Thoracic aorta (tissue), 2 donors: ENCODE data around the gene LHX1. TPM values are rescaled to one million over a fixed set of nuclear protein-coding genes. Genes with fewer than 3 reads are reported as not detected.

Experiments
- ATAC-seq: fragments of 150-250 bp; one replicate; pipeline ENCODE4 v1.8.0; 2017; ENCODE audit warnings: low read depth; ENCODE audit not compliant: insufficient number of reproducible peaks, low FRiP score
- DNase-seq: peaks from one replicate; pipeline ENCODE4 v3.0.0-alpha.2; 2020; ENCODE audit warnings: low spot score
- H3K27ac ChIP-seq, 2 donors: fragments of 200-600 bp; sonication (generic); 1 replicate in 1 of 2; 2 replicates in 1 of 2; pipeline ENCODE4 v1.5.1; 2016; ENCODE audit warnings: mild to moderate bottlenecking in 2 of 2, moderate library complexity in 2 of 2
- H3K27me3 ChIP-seq: fragments of 200-600 bp; sonication (generic); replicated peaks from 2 replicates; pipeline ENCODE4 v1.6.0; 2016; ENCODE audit warnings: mild to moderate bottlenecking; ENCODE audit not compliant: insufficient read depth
- H3K36me3 ChIP-seq: fragments of 200-600 bp; sonication (generic); one replicate; pipeline ENCODE4 v1.5.1; 2016
- H3K4me1 ChIP-seq, 2 donors: fragments of 200-600 bp; sonication (generic); 1 replicate in 1 of 2; 2 replicates in 1 of 2; pipeline versions ENCODE4 v1.5.1 to v1.6.0; 2016; ENCODE audit warnings: low read depth in 2 of 2, mild to moderate bottlenecking in 1 of 2; ENCODE audit not compliant: control insufficient read depth in 1 of 2
- H3K4me3 ChIP-seq: fragments of 200-600 bp; sonication (generic); 2 replicates; pipeline ENCODE4 v1.5.1; 2016; ENCODE audit warnings: mild to moderate bottlenecking
- H3K9me3 ChIP-seq: fragments of 200-600 bp; sonication (generic); 2 replicates; pipeline ENCODE4 v1.5.1; 2016
- total RNA-seq, 2 donors: library from RNA; depleted of rRNA; stranded (reverse); fragments of >200 nt; gene quantifications; one replicate each; pipeline versions ENCODE4 v1.1.0 to v1.2.3, GENCODE V29; 2016
- TF ChIP-seq, protein P1 (sequence below): fragments of 200-600 bp; sonication (generic); IDR thresholded peaks from one replicate; pipeline ENCODE4 v1.5.1; 2019; ENCODE audit warnings: antibody characterized with exemption

The LHX1 gene
- total RNA-seq, 2 donors from 2014 or later: not detected

DNA sequence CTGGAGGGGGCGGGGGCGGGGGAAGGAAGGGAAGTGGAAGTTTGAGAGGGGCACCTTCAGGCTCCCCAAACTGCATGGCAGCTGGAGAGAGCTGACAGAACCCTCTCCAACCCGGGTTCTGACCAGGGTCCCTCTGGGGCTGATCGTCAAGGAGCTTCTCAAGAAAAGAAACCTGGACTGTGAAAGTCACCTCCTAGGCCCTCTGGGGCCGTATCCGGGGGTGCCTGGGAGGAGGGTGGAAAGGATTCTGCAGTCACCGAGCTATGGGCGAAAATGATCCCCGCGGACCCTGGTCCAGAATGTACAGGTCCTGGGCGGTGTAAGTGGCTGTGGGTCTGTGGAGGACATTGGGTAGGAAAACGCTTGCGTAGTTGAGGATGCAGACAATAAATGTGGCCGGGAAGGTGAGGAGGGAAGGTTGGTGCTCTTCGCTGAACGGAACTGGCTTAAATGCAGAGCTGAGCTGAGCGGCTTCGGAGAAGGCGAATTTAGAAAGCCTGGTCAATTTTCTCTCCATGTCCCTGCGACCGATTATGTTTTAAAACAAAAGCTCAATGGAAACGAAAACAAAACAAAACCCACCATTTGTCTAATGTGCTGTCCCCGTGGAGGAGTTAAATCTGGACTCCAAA, 3.6 kb upstream of the LHX1 start:
- ATAC-seq (no peak), DNase-seq (no peak)
- Histone ChIP-seq H3K9me3 (no peaks in the 10 kb centered on the region), H3K4me1 (peaks cover 46 to 67% of the 10 kb centered on the region in 2 donors), H3K27ac (no peak overlapping the region), H3K27me3 (peaks cover 67% of the 10 kb centered on the region), H3K36me3 (no peaks in the 10 kb centered on the region), H3K4me3 (peak overlapping the region; percentile 52)
- TF ChIP-seq, protein P1, sequence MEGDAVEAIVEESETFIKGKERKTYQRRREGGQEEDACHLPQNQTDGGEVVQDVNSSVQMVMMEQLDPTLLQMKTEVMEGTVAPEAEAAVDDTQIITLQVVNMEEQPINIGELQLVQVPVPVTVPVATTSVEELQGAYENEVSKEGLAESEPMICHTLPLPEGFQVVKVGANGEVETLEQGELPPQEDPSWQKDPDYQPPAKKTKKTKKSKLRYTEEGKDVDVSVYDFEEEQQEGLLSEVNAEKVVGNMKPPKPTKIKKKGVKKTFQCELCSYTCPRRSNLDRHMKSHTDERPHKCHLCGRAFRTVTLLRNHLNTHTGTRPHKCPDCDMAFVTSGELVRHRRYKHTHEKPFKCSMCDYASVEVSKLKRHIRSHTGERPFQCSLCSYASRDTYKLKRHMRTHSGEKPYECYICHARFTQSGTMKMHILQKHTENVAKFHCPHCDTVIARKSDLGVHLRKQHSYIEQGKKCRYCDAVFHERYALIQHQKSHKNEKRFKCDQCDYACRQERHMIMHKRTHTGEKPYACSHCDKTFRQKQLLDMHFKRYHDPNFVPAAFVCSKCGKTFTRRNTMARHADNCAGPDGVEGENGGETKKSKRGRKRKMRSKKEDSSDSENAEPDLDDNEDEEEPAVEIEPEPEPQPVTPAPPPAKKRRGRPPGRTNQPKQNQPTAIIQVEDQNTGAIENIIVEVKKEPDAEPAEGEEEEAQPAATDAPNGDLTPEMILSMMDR: no peak

DNA sequence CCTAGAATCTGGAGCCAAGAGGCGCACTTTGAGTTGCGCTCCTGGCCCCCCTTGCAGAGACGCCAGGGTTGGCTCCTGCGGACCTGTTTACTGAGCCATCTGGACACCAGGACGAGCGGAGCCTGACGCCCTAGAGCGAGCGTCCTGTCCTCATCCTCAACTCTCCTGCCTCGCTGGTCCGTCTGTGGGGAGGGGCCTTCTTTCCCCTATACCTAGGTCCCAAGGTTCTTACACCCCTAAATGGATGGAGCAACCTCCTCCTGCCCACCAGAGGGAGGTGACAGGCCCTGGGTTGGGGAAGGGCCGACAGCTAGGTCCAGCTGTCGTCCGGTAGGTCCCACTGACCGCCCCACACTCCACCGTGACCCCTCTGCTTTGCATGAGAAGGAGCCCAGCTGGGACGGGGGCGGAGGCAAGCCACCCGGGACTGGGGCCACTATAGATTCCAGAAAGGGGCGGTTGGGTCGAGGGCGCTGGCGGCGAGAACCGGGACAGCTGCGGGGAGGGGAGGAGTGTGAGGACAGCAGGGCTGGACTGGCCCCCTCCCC, 3.1 kb upstream of the LHX1 start:
- TF ChIP-seq, protein P1: no peak
- Histone ChIP-seq H3K36me3 (no peaks in the 10 kb centered on the region), H3K27me3 (peaks cover 73% of the 10 kb centered on the region), H3K4me3 (peak overlapping the region; percentile 52), H3K27ac (no peak overlapping the region), H3K9me3 (no peaks in the 10 kb centered on the region), H3K4me1 (peaks cover 46 to 71% of the 10 kb centered on the region in 2 donors)
- ATAC-seq (no peak), DNase-seq (no peak)

DNA sequence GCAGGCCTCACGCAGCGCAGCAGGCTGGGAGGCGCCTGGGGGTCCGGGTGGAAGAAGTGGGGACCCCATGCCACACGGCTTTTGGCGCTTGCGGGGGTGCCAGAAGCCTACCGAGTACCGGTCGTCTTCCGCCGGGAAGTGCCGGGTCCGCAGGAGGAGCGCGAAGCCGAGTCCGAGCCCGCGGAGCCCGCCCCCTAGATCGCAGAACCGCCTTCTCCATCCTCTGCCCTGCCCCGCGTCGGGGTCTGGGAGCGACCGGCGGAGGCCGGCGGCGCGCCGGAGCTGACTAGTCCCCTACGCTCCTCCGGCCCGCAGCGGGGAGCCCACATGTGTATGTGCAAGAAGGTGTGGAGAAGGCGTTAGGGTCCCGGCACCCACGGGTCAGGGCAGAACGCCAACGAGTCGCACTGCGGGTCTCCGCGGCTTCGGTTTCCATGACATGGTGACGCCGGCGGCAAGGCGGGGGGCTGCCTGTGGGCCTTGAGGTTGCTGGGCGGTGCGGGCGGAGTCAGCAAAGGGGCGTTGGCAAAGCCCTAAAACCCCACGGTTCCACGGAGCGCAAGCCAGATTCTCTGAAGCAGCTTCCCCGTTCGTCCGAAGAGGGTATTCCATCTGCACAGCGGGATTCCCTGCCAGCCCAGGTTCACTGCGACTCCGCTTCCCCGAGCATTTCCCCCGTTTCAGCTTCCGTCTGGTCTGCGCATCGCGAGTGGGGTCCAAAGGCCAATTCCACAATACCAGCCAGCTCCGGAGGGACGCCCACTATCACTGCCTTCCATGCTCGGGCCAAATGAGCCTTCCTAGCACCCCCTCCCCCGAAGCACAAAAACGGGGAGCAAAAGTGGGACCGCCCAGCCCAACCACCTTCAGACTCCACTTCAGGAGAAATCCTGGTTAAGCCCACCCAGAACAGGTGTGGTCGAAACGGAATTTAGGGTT, 2.3 kb upstream of the LHX1 start:
- no peaks in the 10 kb centered on the region for H3K36me3 ChIP-seq
- H3K27me3 ChIP-seq: peaks cover 80% of the 10 kb centered on the region
- H3K27ac ChIP-seq: no peak overlapping the region
- DNase-seq (no peak), ATAC-seq (no peak)
- H3K4me1 ChIP-seq: peaks cover 46 to 71% of the 10 kb centered on the region in 2 donors
- H3K9me3 ChIP-seq: no peaks in the 10 kb centered on the region
- TF ChIP-seq, protein P1: no peak
- peak overlapping the region; percentile 52 for H3K4me3 ChIP-seq

DNA sequence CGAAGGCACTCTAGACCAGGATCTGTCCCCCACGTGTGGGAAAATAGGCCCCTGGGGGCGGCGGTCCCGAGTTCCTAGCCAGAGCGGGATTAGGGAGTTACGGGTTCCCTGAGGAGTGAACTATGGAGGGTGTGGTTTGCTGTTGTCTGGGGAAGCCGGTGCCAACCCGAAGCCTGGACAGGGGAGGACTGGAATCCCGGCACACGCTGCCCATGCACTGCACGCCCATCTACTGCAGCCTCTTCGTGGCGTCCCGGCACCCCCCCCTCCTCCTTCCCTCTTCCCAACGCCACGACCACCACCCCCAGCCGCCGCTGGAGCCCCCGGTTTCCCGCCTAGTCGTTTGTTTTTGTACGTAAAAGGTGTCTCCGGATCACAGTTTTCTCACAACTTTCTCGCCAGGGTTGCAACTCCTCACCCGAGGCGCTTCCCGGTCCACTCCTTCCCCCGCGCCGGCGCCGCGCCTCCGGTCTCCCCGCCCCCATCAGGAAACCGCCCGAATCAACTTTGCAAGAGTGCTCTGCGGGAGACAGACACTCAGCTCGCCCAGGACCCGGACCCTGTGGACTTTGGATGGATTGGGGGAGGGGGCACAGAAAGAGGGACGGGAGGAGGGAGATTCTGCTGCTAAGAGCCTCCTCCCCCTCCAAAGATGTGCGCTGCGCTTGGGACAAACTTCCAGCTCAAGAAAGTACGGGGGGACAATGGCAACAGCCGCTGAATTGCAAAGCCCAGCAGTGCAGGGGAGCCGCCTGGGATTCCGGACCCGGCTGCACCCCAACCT, 1.4 kb upstream of the LHX1 start:
- TF ChIP-seq, protein P1: no peak
- DNase-seq (no peak), ATAC-seq (no peak)
- Histone ChIP-seq H3K9me3 (no peaks in the 10 kb centered on the region), H3K36me3 (no peaks in the 10 kb centered on the region), H3K4me1 (peaks cover 46 to 71% of the 10 kb centered on the region in 2 donors), H3K27me3 (peaks cover 86% of the 10 kb centered on the region), H3K4me3 (peak overlapping the region; percentile 38), H3K27ac (peak overlapping the region in 1 of 2 donors; percentile 41)
